Prostate gland (tissue), 2 donors: ENCODE data around the gene TMEM208.

Experiments
- CTCF ChIP-seq, 4 experiments: fragments of 200-600 bp in 2 of 4; fragments of 450-650 bp in 2 of 4; sonication (generic) in 2 of 4; IDR thresholded peaks; 1 replicate in 3 of 4; 2 replicates in 1 of 4; pipeline ENCODE4 v1.5.1; 2016 to 2019; ENCODE audit warnings: antibody characterized with exemption in 4 of 4, mild to moderate bottlenecking in 2 of 4, moderate library complexity in 2 of 4
- POLR2A ChIP-seq: fragments of 450-650 bp; IDR thresholded peaks from one replicate; pipeline ENCODE4 v1.6.1; 2016; ENCODE audit warnings: antibody characterized with exemption, mild to moderate bottlenecking
- POLR2AphosphoS5 ChIP-seq: sonication (generic); formaldehyde crosslinking; IDR thresholded peaks from one replicate; pipeline ENCODE4 v1.6.1; 2017; ENCODE audit warnings: antibody characterized with exemption

- no peak for TF ChIP-seq POLR2A
- TF ChIP-seq POLR2AphosphoS5: no peak
- no peak for TF ChIP-seq CTCF (IDR thresholded peaks at IDR 0.05)
Measured at GRCh38 chr16:67270931-67271338, 44.0 kb downstream of the TMEM208 start.
